A549 (cell line): ENCODE data around the gene RTP5.

Source experiments
- CTCF ChIP-seq: fragments of >200 bp; sonication (Bioruptor Twin); formaldehyde crosslinking; IDR thresholded peaks from 3 replicates; pipeline ENCODE4 v1.5.1; 2016
- E2F6 ChIP-seq: IDR thresholded peaks from 2 replicates; pipeline ENCODE4 v1.6.1; 2012; ENCODE audit warnings: low read depth, borderline replicate concordance
- EHF ChIP-seq: fragments of 250-450 bp; sonication (Bioruptor Pico); IDR thresholded peaks from 2 replicates; pipeline ENCODE4 v1.5.0; 2020; ENCODE audit warnings: mild to moderate bottlenecking
- MAFK ChIP-seq: fragments of 450-650 bp; IDR thresholded peaks from 2 replicates; pipeline ENCODE4 v1.6.1; 2014; ENCODE audit not compliant: partially characterized antibody
- POLR2A ChIP-seq: IDR thresholded peaks from 2 replicates; pipeline ENCODE4 v1.6.1; 2012; ENCODE audit warnings: mild to moderate bottlenecking, low read length

GRCh38 chr2:241858206-241859016 lies 11.1 kb upstream of the RTP5 start, which contains the start of gene PDCD1:
- TF ChIP-seq CTCF, result no peak
- no peak for TF ChIP-seq EHF (CRISPR knock-in tag)
- no peak for TF ChIP-seq POLR2A
- no peak for TF ChIP-seq E2F6
- TF ChIP-seq MAFK, result no peak
